NB4 (cell line): ENCODE measurements around the gene ACSL3.

Experiments
- MYC ChIP-seq: IDR thresholded peaks from 2 replicates; pipeline ENCODE4 v1.6.1; 2011; ENCODE audit warnings: low read depth, low read length
- POLR2A ChIP-seq: IDR thresholded peaks from 2 replicates; pipeline ENCODE4 v1.6.1; 2011; ENCODE audit warnings: mild to moderate bottlenecking; ENCODE audit not compliant: insufficient read length; ENCODE audit errors: extremely low read depth
- TF ChIP-seq, protein P1 (sequence below): IDR thresholded peaks from one replicate; pipeline ENCODE4 v1.5.1; 2012; ENCODE audit warnings: low read depth, low read length

DNA sequence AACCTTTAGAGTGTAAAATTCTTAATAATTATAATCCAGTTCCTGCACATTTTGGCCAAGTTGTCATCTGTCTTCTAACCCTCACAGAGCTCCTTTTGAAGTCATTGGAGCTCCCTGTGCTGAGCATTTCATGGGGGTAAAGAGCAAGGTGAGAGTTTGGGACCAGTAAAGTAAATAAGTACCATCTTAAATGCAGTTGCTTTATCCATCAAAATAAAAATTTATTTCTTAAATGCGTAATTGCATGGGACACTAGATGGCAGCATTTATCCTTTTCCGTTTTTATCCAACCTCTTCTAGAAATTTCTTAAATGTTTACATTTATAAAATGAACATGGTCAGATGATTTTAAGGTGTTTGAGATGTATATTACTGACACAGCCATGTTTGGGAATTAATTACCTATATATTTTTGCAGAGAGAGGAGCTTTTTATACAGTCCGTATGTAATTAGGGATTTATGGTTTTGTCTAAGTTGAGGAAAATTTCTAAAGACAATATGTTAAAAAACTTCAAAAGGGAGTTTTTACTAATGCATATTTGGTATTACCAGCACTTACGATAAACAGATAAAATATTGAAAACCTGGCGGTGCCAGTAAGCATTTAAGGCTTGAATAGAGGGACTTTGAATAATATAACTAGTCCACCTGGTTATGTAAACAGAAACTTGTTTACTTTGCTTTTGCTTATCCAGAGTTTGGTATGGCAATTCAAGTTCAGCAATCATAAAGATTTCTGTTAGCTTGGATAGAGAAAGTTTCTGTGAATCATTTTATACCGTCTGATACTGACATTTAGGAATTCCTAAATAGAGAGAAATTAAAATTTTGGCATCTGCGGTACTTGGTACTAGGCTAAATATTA, 54.5 kb downstream of the ACSL3 start:
- TF ChIP-seq POLR2A (no peak), MYC (no peak)
- TF ChIP-seq, protein P1, sequence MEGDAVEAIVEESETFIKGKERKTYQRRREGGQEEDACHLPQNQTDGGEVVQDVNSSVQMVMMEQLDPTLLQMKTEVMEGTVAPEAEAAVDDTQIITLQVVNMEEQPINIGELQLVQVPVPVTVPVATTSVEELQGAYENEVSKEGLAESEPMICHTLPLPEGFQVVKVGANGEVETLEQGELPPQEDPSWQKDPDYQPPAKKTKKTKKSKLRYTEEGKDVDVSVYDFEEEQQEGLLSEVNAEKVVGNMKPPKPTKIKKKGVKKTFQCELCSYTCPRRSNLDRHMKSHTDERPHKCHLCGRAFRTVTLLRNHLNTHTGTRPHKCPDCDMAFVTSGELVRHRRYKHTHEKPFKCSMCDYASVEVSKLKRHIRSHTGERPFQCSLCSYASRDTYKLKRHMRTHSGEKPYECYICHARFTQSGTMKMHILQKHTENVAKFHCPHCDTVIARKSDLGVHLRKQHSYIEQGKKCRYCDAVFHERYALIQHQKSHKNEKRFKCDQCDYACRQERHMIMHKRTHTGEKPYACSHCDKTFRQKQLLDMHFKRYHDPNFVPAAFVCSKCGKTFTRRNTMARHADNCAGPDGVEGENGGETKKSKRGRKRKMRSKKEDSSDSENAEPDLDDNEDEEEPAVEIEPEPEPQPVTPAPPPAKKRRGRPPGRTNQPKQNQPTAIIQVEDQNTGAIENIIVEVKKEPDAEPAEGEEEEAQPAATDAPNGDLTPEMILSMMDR = peak; percentile 24
